HG03159 (cell line): ENCODE measurements around the gene CNPY1.

Experiments used
- ATAC-seq: cut with Tn5 transposase; IDR thresholded peaks from one replicate; pipeline ENCODE4 v1.9.1; 2021; ENCODE audit warnings: mild to moderate bottlenecking, moderate library complexity; ENCODE audit not compliant: unreplicated experiment

Gene CNPY1

DNA sequence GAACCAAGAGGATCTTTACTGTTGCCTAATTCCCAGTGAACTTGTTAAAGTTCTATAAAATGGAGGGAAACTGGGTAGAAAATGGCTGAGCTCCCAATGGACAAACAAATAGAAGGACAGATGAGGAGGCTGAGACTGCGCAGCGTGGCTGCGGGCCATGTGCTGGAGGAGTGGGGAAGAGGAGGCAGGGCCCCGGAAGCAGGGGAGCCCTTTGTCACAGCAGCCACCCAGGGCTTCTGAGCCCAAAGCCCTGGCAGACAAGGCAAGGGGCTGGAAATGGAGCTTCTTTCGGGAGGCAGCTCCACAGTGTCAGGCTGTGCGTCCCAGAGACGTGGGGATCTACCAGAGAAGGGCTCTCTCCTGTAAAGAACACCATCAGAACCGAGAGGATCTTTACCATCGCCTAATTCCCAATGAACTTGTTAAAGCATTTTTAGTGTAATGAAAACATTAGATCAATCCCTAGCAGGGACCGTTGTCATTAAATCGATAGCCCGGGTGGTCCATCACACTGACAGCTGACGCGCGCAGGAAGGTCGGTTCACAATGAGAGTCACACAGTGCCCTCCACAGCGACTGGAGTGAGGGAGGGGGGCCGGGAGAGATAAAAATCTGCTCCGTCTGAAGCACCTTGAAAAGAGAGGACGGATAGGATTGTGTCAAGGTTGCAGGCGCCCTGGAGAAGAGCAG, 14.0 kb upstream of the CNPY1 start:
- ATAC-seq, result no peak

DNA sequence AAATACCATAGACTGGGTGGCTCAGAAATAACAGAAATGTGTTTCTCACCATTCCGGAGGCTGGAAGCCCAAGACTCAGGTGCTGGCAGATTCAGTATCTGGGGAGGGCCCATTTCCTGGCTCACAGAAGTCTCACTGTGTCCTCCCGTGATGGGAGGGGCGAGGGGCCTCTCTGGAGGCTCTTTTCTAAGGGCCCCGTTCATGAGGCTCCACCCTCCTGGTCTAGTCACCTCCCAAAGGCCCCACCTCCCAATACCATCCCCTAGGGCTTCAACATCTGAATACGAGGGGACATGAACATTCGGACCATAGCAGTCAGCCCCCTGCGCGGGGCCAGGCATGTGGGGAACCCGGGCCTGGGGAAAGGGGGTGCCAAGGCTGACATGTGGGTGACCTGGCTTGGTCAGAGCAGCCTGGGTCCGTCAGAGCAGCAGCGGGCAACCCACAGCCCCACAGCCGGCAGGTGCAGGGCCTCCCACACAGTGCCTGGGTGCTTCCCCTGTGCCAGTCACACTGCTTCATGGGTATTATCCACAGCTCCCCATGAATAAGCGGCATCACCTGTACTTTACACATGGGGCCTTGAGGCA, 13.3 kb upstream of the CNPY1 start:
- ATAC-seq, result no peak

DNA sequence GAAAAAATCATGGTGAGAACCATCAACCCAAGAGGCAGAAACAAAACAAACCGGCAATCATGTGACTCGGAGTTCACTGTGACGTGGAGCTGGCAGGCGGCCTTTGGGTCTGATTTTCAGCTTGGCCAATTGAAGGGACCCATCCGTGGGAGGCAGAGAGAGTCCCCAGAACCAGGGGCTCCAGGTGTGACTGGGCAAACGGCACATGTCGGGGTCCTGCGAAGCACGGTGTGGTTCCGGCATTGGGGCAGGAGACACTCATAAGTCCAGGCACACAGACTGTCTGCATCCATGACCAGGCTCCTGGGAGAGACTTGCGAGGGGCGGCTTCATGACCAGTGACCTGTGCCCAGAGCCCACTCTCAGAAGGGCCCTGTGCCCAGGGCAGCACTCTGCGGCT, 12.6 kb upstream of the CNPY1 start:
- ATAC-seq, result no peak

DNA sequence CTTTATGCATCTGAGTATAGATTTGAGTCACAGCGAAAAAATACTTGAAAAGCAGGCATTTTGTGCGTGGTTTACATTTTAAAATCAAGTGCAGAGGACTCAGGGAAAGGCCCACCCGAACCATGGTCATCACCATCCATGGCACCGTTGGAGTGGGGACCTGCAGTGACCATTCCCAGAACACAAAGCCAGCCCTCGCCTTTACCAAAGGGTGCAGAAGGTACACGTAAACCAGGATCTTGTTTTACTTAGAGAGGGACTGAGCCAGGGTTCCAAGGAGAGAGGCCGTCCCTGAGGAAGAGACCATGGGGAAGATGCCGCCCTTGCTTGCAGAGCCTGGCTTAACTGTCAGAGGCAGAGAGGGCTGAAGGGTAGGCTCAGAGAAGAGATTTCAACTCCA, 12.0 kb upstream of the CNPY1 start:
- ATAC-seq, result no peak

DNA sequence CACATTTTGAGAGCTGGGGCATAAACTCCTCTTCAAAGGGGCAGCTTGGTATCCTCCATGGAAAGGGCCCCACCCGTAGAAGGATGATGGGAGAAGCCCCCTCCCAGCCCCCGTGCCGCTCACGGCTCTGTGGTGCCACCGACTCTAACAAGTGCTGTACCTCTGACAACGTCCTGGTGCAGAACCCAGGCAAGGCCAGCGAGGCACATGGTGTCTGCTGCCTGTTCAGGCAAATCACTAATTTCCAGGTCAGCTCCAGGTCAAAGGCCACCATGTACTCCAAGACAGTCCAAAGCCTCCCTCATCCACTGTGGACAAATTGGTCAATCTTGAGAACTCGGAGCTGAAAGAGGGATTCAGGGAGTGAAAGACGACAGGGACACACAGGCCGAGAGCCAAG, 11.4 kb upstream of the CNPY1 start:
- ATAC-seq, result no peak

DNA sequence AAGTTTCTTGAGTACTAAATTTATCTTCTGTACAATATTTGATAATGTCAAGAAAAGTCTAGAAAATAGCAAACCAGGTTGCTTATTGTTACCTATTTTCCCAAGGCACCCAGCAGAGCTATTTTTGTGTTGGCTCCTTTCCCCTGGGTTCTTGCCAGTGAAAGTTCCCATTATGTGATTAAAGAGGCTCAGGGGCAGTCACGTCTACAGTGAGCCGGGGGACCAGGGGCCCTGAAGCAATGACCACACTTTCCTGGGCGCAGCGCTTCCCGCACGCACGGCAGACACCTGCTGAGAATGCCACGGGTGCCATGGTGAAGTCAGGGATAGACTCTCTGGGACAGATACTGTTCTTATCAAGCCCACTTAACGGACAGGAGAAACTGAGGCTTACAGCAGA, 10.4 kb upstream of the CNPY1 start:
- ATAC-seq, result no peak

DNA sequence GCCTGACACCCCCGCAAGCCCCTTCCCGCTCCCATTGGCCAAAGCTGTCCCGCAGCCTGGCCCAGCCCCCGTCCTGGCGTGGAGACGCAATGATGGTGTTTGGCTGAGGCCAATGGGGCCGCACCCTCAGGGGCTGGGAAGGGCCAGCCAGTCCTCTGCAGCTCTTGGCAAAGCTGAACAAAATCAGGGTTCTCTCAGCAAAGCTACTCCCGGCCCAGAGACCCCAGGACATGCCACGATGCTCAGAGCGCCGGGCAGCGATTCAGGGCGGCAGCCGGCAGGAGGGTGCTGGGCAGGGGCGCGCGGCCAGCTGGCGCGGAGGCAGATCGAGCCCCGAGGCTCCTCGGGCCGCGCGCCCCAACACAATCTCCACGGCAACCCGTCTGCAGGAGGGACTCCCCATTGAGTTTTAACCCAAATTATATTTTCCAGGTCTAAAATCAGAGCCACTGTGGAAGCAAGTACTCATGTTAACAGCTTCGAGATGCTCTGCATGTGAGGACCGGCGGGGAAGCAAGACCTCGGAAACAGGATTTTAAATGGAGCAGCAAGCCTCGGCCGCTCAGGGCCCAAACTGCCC, 8.8 kb upstream of the CNPY1 start:
- no peak for ATAC-seq

DNA sequence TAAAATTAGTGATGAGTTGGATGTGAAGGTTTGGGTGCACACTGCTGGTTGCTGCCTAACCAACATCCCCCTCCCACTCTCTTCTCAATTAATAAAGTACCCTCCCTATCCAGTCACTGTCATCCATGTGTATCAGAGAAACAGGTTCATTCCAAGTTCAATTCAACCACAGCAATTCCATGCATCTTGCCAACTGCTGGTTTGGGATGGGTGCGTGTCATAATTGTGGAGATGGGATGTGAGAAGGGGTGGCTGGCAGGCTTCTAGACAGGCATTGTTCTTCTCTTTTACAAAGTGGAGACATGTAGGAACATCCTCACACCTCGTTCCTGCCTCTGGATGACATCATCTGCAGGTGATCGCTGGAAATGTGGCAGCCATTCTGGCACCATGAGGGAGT, 7.5 kb upstream of the CNPY1 start:
- ATAC-seq, result no peak

DNA sequence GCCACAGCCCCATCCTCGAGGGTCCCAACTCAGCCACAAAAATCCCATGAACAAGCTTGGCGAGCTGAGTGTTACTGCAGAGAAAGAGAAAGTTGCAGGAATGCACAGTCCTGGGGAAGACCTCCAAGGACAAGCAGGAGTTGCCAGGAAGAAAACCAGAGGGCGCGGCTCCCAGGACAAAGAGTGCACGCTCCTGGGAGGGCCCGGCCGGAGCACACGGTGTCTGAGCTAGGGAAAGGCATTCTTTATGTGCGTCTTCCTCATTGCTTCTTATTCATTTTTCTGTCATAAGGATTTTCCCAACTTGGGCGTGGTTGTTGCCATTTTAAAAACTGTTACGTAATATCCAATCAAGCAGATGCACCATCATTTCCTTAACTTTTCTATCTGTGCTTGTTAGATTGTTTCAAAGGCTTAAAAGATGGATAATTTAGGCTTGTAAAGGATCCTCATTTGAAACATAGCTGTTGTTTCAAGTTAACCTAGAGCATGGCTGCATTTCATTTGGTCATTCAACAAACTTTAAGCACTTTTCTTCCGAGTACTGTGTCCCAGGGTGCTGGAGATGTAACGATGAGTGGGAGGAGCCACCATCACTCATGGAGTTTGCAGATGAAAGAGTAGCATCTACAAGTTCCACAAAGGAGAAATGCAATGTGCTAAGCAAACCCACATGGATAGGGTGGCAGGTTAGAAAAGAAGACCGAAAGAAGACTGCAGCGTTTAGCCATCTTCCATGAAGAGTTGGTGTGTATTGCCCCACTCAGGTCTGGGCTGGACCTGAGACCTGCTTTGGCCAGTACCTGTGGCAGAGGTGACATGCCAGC, 5.6 kb upstream of the CNPY1 start:
- ATAC-seq, result no peak

DNA sequence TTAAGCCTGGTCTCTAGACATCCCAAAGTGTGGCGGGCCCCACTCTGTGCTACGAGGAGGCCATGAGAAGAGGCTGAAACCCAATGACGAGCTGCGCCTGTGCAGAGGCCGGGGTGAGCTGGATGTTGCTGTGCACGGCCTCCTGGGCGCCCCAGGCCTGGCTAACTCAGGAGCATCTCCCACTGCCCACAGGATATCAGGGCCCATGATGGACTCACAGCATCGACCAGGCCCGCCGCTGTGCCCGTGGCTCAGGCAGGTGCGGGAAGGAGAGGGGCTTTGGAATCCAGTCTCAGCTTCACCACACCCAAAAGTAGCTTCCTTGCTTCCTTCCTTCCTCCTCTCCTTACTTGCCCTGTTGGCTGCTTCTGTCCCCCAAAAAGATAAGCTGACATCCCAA, 4.6 kb upstream of the CNPY1 start:
- ATAC-seq, result no peak

DNA sequence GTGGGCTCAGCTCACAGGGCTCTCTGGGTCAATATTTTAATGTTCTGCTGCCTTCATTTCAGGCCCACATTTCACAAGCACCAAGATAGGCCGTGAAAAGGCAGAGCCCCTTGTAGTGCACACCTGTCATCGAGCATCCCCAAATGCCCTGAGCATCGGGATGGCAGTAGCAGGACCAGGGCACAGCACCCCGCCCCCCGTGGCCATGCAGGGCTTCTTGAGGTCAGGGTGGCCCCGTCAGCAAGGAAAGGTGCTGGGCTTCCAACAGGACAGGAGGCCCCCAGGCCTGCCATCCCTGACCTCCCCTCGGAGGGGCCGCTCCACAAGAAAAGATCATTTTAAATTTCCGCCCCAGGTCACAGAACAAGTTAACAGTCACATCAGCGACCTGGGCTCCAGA, 2.9 kb upstream of the CNPY1 start:
- ATAC-seq, result no peak

DNA sequence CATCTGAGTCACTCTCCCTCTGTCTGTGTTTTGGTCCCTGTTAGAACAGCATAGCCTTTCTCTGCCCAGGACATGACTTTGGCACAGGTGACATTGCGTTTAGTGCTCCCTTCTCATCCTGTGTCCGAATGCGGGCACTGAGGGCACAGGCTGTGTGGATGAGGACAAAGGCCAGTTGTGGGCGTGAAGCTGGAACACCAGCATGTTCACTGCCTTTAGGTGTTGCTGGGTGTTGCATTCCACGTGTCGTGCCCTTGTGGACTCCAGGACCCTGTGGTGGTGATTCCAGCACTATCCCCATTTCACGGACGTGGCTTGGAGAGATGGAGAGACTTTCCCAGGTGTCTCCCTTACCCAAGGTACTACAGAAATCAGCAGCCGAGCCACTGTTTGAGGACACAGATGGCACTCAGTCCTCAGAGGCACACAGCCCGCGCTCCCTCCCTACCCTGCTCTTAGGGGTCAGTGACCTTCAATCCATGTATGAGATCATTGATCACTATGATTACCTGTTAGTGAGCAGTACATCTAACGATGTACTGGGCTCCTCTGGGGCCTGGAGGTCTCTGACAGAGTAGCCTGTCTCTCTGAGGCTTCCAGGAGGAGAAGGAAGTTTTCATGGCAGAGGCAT, 917 bp upstream of the CNPY1 start:
- no peak for ATAC-seq

DNA sequence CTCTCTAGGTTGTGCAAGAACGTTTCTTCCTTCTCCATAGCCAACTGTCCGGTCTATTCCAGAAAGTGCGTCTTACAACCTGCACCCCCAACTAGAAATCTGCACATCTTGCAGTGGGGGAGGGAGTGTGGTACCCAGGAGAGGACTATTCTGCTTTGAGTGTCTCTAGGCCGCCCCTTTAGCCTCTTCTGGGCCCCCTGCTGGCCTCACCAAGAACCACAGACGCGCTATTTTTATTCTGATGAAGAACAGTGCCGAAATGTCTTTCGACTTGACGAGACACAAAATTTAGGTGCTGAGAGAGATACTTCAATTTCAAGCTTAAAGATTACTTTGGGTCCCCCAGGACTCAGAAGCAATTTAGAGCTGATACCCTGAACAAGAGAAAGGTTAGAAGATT, 1.0 kb downstream of the CNPY1 start:
- no peak for ATAC-seq

DNA sequence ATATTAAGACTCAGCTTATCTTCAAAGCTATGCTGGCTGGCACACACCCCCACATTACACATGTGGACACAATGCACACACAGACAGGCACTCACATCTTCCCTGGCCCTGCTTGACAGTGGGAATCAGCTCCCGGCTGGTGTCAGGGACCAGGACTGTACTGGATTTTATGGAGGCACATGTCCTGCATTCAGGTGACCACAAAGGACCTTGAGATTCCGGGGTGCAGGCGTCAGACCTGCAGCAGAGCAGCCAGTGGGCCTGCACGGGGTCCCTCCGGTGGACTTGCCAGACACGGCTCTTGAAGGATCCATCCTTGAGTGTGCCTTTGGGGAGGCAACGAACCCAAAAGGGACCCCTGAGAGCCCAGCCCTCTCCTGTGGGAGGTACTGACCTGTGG, 1.9 kb downstream of the CNPY1 start:
- ATAC-seq, result no peak

DNA sequence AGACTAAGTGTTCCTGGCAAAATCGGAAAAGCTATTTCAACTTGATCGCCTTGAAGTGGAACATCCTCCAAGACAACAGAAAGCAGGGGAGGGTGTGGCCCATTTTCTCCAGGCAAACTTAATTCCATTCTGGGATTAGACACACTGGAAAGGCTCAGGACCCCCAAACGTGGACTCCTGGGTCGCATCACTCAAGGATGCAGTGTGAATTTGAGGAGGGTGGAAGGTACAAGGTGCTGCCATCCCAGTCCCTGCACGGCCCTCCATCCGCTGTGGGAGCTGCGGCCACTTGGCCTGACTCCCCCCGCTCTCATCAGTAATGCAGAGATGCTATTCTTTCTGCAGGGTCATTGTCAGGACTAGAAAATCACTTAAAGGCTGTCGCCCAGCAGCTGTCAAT, 2.4 kb downstream of the CNPY1 start:
- no peak for ATAC-seq

DNA sequence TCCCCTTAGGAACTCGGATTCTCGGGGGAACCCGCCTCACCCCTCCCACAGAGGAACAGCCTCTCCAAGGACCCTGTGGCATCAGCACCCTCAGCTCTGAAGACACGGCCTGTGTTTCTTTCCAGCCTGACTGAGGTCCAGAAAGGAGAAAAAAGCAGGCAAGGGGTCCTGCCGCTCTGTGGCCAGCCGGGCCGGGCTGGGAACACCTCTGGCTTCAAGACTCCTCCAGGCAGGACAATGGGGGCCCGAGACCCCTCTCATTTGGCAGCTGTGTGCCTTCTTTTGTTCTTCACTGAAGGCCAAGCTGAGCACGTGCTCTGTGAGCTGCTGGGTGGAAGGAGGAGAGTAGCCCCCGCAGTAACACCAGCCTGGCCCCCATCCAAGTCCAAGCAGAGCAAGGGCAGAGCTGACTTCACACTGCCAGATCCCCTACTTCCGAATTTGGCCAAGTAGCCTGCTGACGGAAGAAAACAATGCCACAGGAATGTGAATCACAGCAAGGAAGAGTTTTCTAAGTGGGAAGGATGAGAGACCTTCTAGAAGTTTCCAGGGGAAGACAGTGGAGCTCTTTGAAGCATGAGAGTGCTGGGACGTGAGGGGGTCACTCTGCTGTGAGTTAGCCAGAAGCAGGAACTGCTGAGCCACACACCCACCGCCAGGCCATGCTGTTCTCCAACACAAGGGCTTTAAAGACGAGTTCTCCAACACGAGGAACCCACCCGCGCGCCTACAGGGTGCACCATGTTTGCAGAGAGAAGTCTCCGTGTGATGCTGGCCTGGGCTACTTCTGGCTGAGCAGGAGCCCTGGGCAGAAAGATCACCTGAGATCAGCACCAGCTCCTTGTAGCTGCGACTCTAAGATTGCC, 3.1 kb downstream of the CNPY1 start:
- ATAC-seq, result no peak

DNA sequence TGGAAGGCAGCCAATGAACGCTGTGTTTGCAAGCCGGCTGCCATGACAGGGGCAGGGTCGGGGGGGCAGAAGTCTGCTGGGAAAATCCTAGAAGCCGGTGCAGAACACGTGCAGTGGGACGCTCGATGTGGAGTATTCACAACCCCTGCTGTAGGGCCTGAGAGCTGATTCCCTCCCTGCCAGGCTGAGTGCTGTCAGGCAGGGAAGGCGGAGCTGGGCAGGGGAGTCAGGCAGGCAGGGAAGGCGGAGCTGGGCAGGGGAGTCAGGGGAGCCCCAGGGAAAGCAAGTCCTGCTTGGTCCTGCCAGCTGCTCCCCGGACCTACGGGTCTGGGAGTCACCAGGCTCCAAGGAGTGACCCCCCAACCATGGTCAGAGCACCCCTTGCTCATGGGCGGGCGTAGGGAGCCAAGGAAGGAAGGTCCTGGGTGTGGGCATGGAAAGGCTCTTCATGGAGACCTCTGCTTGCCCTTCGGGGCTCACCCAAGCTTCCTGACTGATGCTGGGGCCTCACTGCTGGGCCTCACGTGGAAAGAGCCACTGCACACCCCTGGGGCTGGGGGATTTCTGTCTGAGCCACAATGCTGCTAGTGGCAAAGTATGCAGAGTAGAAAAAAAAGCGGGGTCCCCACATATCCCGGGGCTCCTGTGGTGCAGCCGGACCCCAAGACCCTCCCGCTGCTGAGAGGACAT, 4.2 kb downstream of the CNPY1 start:
- ATAC-seq, result no peak

DNA sequence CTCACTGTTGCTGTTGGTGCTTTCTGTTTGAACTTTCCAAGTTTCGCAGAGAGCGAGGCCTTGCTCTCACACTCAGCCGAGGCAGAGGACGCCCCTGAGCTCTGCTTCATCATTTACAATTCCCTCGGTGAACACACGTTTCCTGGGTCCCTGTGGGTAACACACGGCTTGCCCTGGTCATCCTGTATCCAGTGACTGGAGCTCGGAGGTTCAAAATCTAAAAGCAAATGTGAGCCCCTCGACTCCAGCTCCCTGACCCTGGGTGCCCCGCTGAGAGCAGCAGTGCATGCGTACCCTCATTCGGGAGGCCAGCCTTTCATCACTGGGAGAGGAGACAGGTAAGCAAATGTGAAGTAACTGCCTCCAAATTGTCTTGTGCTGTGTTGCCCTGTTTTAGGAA, 5.8 kb downstream of the CNPY1 start:
- ATAC-seq, result no peak

DNA sequence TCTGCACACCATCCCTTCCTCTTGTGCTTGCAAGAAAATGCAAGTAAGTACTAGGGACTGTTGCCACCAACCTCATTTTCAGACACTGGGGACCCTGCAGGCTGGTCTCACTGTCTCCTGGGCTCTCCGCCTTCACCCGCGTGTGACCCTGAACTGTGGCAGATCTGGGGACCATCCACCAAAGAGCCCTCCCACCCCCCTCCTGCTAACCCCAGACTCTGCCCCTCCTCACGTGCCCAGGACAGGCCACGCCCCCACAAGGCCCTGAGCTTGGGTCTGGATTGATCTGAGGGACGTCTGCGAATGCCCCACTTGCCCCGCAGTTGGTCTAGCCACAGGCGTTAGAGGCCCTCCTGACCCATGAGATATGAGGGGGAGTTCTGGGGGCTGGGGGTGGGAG, 8.1 kb downstream of the CNPY1 start:
- no peak for ATAC-seq

DNA sequence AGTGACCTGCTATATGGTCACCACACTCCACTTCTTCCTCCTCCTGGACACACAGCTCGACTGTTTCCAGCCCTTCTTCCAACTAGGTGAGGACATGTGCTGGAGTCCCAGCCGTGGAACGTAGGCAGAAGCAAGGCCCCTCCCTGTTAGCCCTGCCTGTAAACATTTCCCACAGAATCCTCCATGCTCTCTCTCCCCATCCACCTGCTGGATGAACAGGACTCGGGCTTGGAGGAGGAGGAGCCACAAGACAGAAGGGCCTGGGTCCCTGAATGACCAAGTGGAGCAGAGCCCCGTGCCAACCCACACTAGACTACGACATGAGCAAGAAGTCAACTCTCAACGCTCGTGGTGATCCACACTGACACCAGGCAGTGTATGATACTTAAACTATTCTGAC, 9.9 kb downstream of the CNPY1 start:
- ATAC-seq, result no peak
